Activated naive CD4-positive, alpha-beta T cell treated with anti-CD3 and anti-CD28 coated beads, Interleukin-2, amount 50 U/mL, for 72 hours (primary cell): ENCODE results near the gene MAPK9. TPM values are rescaled to one million over a fixed set of nuclear protein-coding genes. Genes with fewer than 3 reads are reported as not detected.

Experiments used
- total RNA-seq, 2 donors: library from RNA; stranded (reverse); gene quantifications; one replicate each; pipeline ENCODE4 v1.2.3, GENCODE V29; 2022

Gene MAPK9
- total RNA-seq, 2 donors from 2014 or later, result 32.3 to 35.9 TPM

Other genes with a start within 250 kb of the MAPK9 start
- gene RNF130, start 220.3 kb downstream of the MAPK9 start, total RNA-seq, result 10 to 100 TPM in 1 of 2 donors, 1 to 10 TPM in 1; 7.7 to 14.2 TPM
- not detected for gene RASGEF1C, start 82.9 kb downstream of the MAPK9 start, total RNA-seq
- gene GFPT2, start 61.3 kb upstream of the MAPK9 start, total RNA-seq, result under 1 TPM; 0.36 to 0.45 TPM
- gene CNOT6, start 202.3 kb upstream of the MAPK9 start, total RNA-seq, result 10 to 100 TPM; 28.7 to 37.0 TPM